Astrocyte (in vitro differentiated cells and primary cell): Measurements from ENCODE around the gene HABP4.

Source experiments
- CTCF ChIP-seq: IDR thresholded peaks from 2 replicates; pipeline ENCODE4 v1.5.1; 2011; ENCODE audit warnings: low read depth, mild to moderate bottlenecking, inconsistent platforms, low read length, moderate library complexity; ENCODE audit not compliant: insufficient read depth
- EZH2 ChIP-seq: IDR thresholded peaks from 2 replicates; pipeline ENCODE4 v1.6.1; 2012; ENCODE audit warnings: mild to moderate bottlenecking, low read length, inconsistent platforms; ENCODE audit not compliant: insufficient read depth

- TF ChIP-seq CTCF (no peak), EZH2 (no peak)
Measured at GRCh38 chr9:96515621-96516470, 65.9 kb downstream of the HABP4 start.
